CD14-positive monocyte (primary cell): ENCODE data around the gene LRBA. TPM values are rescaled to one million over a fixed set of nuclear protein-coding genes. Genes with fewer than 3 reads are reported as not detected.

ENCODE experiments used
- DNase-seq, 3 donors: peaks; one replicate each; pipeline ENCODE4 v3.0.0-alpha.2; 2011 to 2022
- H2AFZ ChIP-seq: 2 replicates; pipeline ENCODE4 v1.6.0; 2012; ENCODE audit warnings: mild to moderate bottlenecking, low read depth, low read length, inconsistent platforms; ENCODE audit not compliant: insufficient read depth, poor library complexity, severe bottlenecking
- H3K27ac ChIP-seq, 2 donors: 1 replicate in 1 of 2; 2 replicates in 1 of 2; pipeline ENCODE4 v1.5.1; 2012 to 2013; ENCODE audit warnings: low read length in 2 of 2, control low read depth in 1 of 2, inconsistent platforms in 1 of 2, low read depth in 1 of 2, mild to moderate bottlenecking in 1 of 2
- H3K27me3 ChIP-seq, 2 donors: one replicate each; pipeline versions ENCODE4 v1.6.0 to v1.6.1; 2011 to 2013; ENCODE audit warnings: low read length in 2 of 2; ENCODE audit not compliant: control insufficient read depth in 2 of 2, insufficient read depth in 2 of 2
- H3K36me3 ChIP-seq, 2 donors: replicated peaks in 1 of 2; 1 replicate in 1 of 2; 2 replicates in 1 of 2; pipeline versions ENCODE4 v1.5.1 to v1.6.1; 2012 to 2013; ENCODE audit warnings: low read length in 2 of 2, control low read depth in 1 of 2, inconsistent platforms in 1 of 2, mild to moderate bottlenecking in 1 of 2; ENCODE audit not compliant: insufficient read depth in 2 of 2, control insufficient read depth in 1 of 2
- H3K4me1 ChIP-seq, 2 donors: 1 replicate in 1 of 2; 2 replicates in 1 of 2; pipeline versions ENCODE4 v1.5.1 to v1.6.1; 2012 to 2013; ENCODE audit warnings: low read length in 2 of 2, control low read depth in 1 of 2, inconsistent platforms in 1 of 2, mild to moderate bottlenecking in 1 of 2, moderate library complexity in 1 of 2; ENCODE audit not compliant: insufficient read depth in 2 of 2, control insufficient read depth in 1 of 2
- H3K4me2 ChIP-seq: replicated peaks from 2 replicates; pipeline ENCODE3; 2012; ENCODE audit warnings: low read length, moderate library complexity, mild to moderate bottlenecking; ENCODE audit not compliant: poor library complexity, severe bottlenecking; ENCODE audit errors: extremely low read depth
- H3K4me3 ChIP-seq, 3 experiments: fragments of 200-600 bp in 1 of 3; sonication (generic) in 1 of 3; replicated peaks in 1 of 3; 1 replicate in 2 of 3; 2 replicates in 1 of 3; pipeline ENCODE4 v1.5.1; 2011 to 2013; ENCODE audit warnings: low read length in 3 of 3, mild to moderate bottlenecking in 3 of 3, control low read depth in 2 of 3, low read depth in 2 of 3, inconsistent platforms in 1 of 3, moderate library complexity in 1 of 3
- H3K79me2 ChIP-seq: 2 replicates; pipeline ENCODE4 v1.6.0; 2012; ENCODE audit warnings: mild to moderate bottlenecking, control low read depth, inconsistent platforms, low read length, moderate library complexity; ENCODE audit not compliant: insufficient read depth
- H3K9ac ChIP-seq: 2 replicates; pipeline ENCODE4 v1.6.0; 2017; ENCODE audit warnings: low read length, mild to moderate bottlenecking; ENCODE audit not compliant: insufficient read depth, poor library complexity, severe bottlenecking
- H3K9me3 ChIP-seq, 2 donors: replicated peaks in 1 of 2; 1 replicate in 1 of 2; 2 replicates in 1 of 2; pipeline versions ENCODE4 v1.5.1 to v1.6.1; 2012 to 2013; ENCODE audit warnings: low read length in 2 of 2, control low read depth in 1 of 2; ENCODE audit not compliant: control insufficient read depth in 1 of 2, insufficient read depth in 1 of 2
- H4K20me1 ChIP-seq: 2 replicates; pipeline ENCODE4 v1.6.0; 2012; ENCODE audit warnings: mild to moderate bottlenecking, low read length, control low read depth, moderate library complexity; ENCODE audit not compliant: insufficient read depth
- H3K27ac Mint-ChIP-seq, 7 donors: one replicate each; pipeline ENCODE4 v1.8.0; 2020; ENCODE audit warnings: mild to moderate bottlenecking in 7 of 7, mixed read lengths in 7 of 7, moderate library complexity in 6 of 7, inconsistent platforms in 2 of 7
- H3K27me3 Mint-ChIP-seq, 3 donors: one replicate each; pipeline ENCODE4 v1.8.0; 2021 to 2022; ENCODE audit warnings: low read depth in 3 of 3, mild to moderate bottlenecking in 3 of 3, mixed read lengths in 3 of 3, moderate library complexity in 3 of 3, inconsistent platforms in 1 of 3
- H3K36me3 Mint-ChIP-seq, 2 donors: one replicate each; pipeline ENCODE4 v1.8.0; 2020; ENCODE audit warnings: mixed read lengths in 2 of 2, inconsistent platforms in 1 of 2, mild to moderate bottlenecking in 1 of 2
- H3K4me1 Mint-ChIP-seq: one replicate; pipeline ENCODE4 v1.8.0; 2020; ENCODE audit warnings: mild to moderate bottlenecking, mixed read lengths
- H3K4me3 Mint-ChIP-seq, 2 donors: one replicate each; pipeline ENCODE4 v1.8.0; 2020; ENCODE audit warnings: mild to moderate bottlenecking in 2 of 2, mixed read lengths in 2 of 2, moderate library complexity in 1 of 2
- H3K9me3 Mint-ChIP-seq, 7 donors: one replicate each; pipeline ENCODE4 v1.8.0; 2020 to 2022; ENCODE audit warnings: mixed read lengths in 7 of 7, mild to moderate bottlenecking in 6 of 7, moderate library complexity in 6 of 7, inconsistent platforms in 2 of 7
- CTCF ChIP-seq: fragments of 200-600 bp; IDR thresholded peaks from one replicate; pipeline ENCODE4 v1.8.0; 2022; ENCODE audit warnings: antibody characterized with exemption, mild to moderate bottlenecking
- WGBS: methylation state at CpG from one replicate; pipeline ENCODE4 v1.1.5; 2013; ENCODE audit warnings: missing lambda C conversion rate; ENCODE audit not compliant: insufficient coverage; 5-methylcytosine and 5-hydroxymethylcytosine counted together
- intact Hi-C, 2 donors: fragments of 100-400 bp; cut with micrococcal nuclease; formaldehyde crosslinking; loops; one replicate each; pipeline versions ENCODE4 v1.15.0 to v1.15.1; 2023
- polyA plus RNA-seq, 3 donors: library from polyadenylated mRNA; depleted of rRNA in 1 of 3; unstranded in 2 of 3; stranded (reverse) in 1 of 3; fragments of 300-500 nt in 2 of 3; fragments of >200 nt in 1 of 3; fragmentation: Illumina TruSeq in 2 of 3; gene quantifications; 1 replicate in 2 of 3; 2 replicates in 1 of 3; pipeline ENCODE4 v1.2.3, GENCODE V29; 2012 to 2021

LRBA gene
- polyA plus RNA-seq, 3 donors: 1.5 to 5.5 (median 4.4) TPM

DNA sequence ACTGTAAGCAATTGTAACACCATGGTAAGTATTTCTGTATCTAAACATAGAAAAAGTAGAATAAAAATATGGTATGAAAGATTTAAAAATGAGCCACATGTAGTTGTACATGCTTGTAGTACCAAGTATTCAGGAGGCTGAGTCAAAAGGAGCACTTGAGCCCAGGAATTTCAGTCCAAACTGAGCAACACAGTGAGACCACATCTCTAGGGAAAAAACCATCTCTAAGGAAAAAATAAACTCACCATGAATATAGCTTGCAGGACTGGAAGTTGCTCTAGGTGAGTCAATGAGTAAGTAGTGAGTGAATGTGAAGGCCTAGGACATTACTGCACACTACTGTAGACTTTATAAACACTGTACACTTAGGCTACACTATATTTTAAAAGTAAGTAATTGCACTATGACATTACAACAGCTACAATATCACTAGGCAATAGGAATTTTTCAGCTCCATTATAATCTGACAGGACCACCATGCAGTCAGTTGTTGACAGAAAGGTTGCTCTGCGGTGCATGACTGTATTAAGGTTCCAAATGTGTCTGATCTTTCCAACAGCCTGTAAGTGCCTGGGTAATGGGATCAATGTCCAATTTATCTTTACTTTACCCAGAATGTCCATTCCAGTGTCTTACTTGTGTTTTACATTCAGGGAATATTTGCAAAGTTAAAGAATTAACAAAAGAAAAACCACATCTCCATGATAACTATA is 28.9 kb upstream of the LRBA start:
- Histone ChIP-seq H3K27ac (no peak overlapping the region), H2AFZ (no peak overlapping the region), H3K79me2 (no peaks in the 10 kb centered on the region), H3K4me2 (no peak overlapping the region), H3K9me3 (no peaks in the 10 kb centered on the region), H3K4me3 (no peak overlapping the region), H3K36me3 (no peaks in the 10 kb centered on the region), H3K4me1 (no peaks in the 10 kb centered on the region), H4K20me1 (no peaks in the 10 kb centered on the region), H3K9ac (no peak overlapping the region), H3K27me3 (no peaks in the 10 kb centered on the region)
- no peaks in the 10 kb centered on the region for H3K4me1 Mint-ChIP-seq
- no peaks in the 10 kb centered on the region for H3K36me3 Mint-ChIP-seq
- peaks cover 0 to 2% (median 0%) of the 10 kb centered on the region in 3 donors for H3K27me3 Mint-ChIP-seq
- DNase-seq: no peak
- TF ChIP-seq CTCF: no peak
- H3K27ac Mint-ChIP-seq: no peak overlapping the region
- H3K9me3 Mint-ChIP-seq: peaks cover 0 to 3% (median 0%) of the 10 kb centered on the region in 7 donors
- no CpG with 5 or more reads among the region's 1 CpG for WGBS
- no peak overlapping the region for H3K4me3 Mint-ChIP-seq
- intact Hi-C loops: no loop called here

DNA sequence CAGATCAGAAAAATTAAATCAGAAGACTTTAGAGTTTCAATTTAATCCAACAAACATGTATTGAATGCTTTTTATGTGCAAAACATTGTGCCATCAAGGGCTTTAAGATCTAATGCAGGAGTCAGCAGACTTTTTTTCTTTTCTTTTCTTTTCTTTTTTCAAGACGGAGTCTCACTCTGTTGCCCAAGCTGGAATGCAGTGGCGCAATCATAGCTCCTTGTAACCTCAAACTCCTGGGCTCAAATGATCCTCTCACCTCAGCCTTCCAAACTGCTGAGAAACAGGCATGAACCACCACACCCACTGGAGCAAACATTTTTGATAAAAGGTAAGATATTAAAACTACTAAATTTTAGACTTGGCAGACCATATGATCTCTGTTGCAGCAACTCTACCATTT is 24.6 kb upstream of the LRBA start:
- intact Hi-C loops: no loop called here

More for the DNA sequence above, 24.6 kb upstream of the LRBA start:
- no peaks in the 10 kb centered on the region for H3K27me3 ChIP-seq
- no peaks in the 10 kb centered on the region for H4K20me1 ChIP-seq
- Mint-ChIP-seq H3K9me3 (peaks cover 0 to 3% (median 0%) of the 10 kb centered on the region in 7 donors), H3K27ac (peak overlapping the region in 1 of 7 donors; percentile 41), H3K4me3 (no peak overlapping the region), H3K36me3 (no peaks in the 10 kb centered on the region), H3K27me3 (peaks cover 0 to 1% (median 0%) of the 10 kb centered on the region in 3 donors), H3K4me1 (peaks cover 9% of the 10 kb centered on the region)
- no peaks in the 10 kb centered on the region for H3K36me3 ChIP-seq
- H3K4me2 ChIP-seq: no peak overlapping the region
- no peak overlapping the region for H3K4me3 ChIP-seq
- no peak overlapping the region for H3K9ac ChIP-seq
- TF ChIP-seq CTCF: no peak
- H3K9me3 ChIP-seq: no peaks in the 10 kb centered on the region
- no peak for DNase-seq
- no peaks in the 10 kb centered on the region for H3K79me2 ChIP-seq
- no peaks in the 10 kb centered on the region for H3K4me1 ChIP-seq
- WGBS: no CpG with 5 or more reads among the region's 2 CpGs
- H3K27ac ChIP-seq: no peak overlapping the region
- H2AFZ ChIP-seq: no peak overlapping the region
